Hepatocyte (in vitro differentiated cells): ENCODE results near the gene UBTD2. TPM values are rescaled to one million over a fixed set of nuclear protein-coding genes. Genes with fewer than 3 reads are reported as not detected.

Source experiments
- DNase-seq: peaks from one replicate; pipeline ENCODE4 v3.0.0-alpha.2; 2016; ENCODE audit warnings: low spot score
- H2AFZ ChIP-seq: fragments of 200-600 bp; sonication (generic); 2 replicates; pipeline ENCODE4 v1.6.0; 2016; ENCODE audit warnings: antibody characterized with exemption, mild to moderate bottlenecking
- H3K27ac ChIP-seq: fragments of 200-600 bp; sonication (generic); 2 replicates; pipeline ENCODE4 v1.5.1; 2016; ENCODE audit warnings: mild to moderate bottlenecking
- H3K27me3 ChIP-seq: fragments of 200-600 bp; sonication (generic); 2 replicates; pipeline ENCODE4 v1.6.1; 2016
- H3K36me3 ChIP-seq: fragments of 200-600 bp; sonication (generic); replicated peaks from 2 replicates; pipeline ENCODE4 v1.5.1; 2016; ENCODE audit warnings: low read depth; ENCODE audit not compliant: insufficient read depth
- H3K4me1 ChIP-seq: fragments of 200-600 bp; sonication (generic); 2 replicates; pipeline ENCODE4 v1.5.1; 2016; ENCODE audit warnings: mild to moderate bottlenecking, moderate library complexity; ENCODE audit not compliant: insufficient read depth
- H3K4me2 ChIP-seq: fragments of 200-600 bp; sonication (generic); 2 replicates; pipeline ENCODE4 v1.6.0; 2016
- H3K4me3 ChIP-seq: fragments of 200-600 bp; sonication (generic); 2 replicates; pipeline ENCODE4 v1.5.1; 2016; ENCODE audit warnings: mild to moderate bottlenecking
- H3K79me2 ChIP-seq: fragments of 200-600 bp; sonication (generic); 2 replicates; pipeline ENCODE4 v1.6.0; 2017; ENCODE audit warnings: mild to moderate bottlenecking
- H3K9me2 ChIP-seq: fragments of 200-600 bp; sonication (generic); replicated peaks from 2 replicates; pipeline ENCODE4 v1.6.0; 2017; ENCODE audit warnings: mild to moderate bottlenecking; ENCODE audit not compliant: insufficient read depth
- H3K9me3 ChIP-seq: fragments of 200-600 bp; sonication (generic); 2 replicates; pipeline ENCODE4 v1.5.1; 2016; ENCODE audit warnings: low read depth, mild to moderate bottlenecking
- H4K20me1 ChIP-seq: fragments of 200-600 bp; sonication (generic); 2 replicates; pipeline ENCODE4 v1.6.0; 2016; ENCODE audit warnings: mild to moderate bottlenecking; ENCODE audit not compliant: insufficient read depth, poor library complexity, severe bottlenecking
- CTCF ChIP-seq: fragments of 200-600 bp; sonication (generic); IDR thresholded peaks from 2 replicates; pipeline ENCODE4 v1.5.1; 2016; ENCODE audit warnings: antibody characterized with exemption, mild to moderate bottlenecking; ENCODE audit not compliant: poor library complexity
- EZH2 ChIP-seq: fragments of 200-600 bp; sonication (generic); IDR thresholded peaks from 2 replicates; pipeline ENCODE4 v1.6.1; 2016; ENCODE audit warnings: antibody characterized with exemption, mild to moderate bottlenecking, borderline replicate concordance
- EZH2phosphoT487 ChIP-seq: fragments of 200-600 bp; sonication (generic); IDR thresholded peaks from one replicate; pipeline ENCODE4 v1.6.1; 2018; ENCODE audit warnings: antibody characterized with exemption, mild to moderate bottlenecking, low read depth, moderate library complexity; ENCODE audit not compliant: unreplicated experiment, severe bottlenecking
- WGBS: methylation state at CpG from one replicate; pipeline ENCODE4 v1.1.6; 2016; ENCODE audit warnings: low lambda C conversion rate; ENCODE audit errors: missing lambda C conversion rate; 5-methylcytosine and 5-hydroxymethylcytosine counted together
- polyA plus RNA-seq: library from polyadenylated mRNA; unstranded; fragments of >200 nt; fragmentation: Nextera tagmentation; extraction: Ambion mirVana; gene quantifications from 2 replicates; pipeline ENCODE4 v1.2.1, GENCODE V29; 2016
- total RNA-seq: library from RNA; depleted of rRNA; stranded (reverse); fragments of >200 nt; gene quantifications from 2 replicates; pipeline ENCODE4 v1.2.3, GENCODE V29; 2014

Gene UBTD2
- total and polyA plus RNA-seq, 2 experiments from 2014 or later, result 27.4 to 51.7 TPM

DNA sequence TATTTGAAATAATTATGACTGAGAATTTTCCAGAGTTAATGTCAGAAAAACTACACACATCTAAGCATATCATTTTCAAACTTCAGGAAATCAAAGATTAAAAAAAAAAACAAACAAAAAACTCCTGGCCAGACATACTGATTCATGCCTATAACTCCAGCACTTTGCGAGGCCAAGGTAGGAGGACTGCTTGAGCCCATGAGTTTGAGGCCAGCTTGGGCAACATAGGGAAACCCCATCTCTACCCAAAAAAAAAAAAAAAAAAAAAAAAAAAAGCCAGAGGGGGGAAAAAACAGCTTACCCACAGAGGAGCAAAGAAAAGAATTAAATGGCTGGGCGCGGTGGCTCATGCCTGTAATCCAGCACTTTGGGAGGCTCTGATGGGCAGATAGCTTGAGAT lies 67.2 kb downstream of the UBTD2 start:
- 95% methylated on average over 3 of the region's 3 CpGs for WGBS

DNA sequence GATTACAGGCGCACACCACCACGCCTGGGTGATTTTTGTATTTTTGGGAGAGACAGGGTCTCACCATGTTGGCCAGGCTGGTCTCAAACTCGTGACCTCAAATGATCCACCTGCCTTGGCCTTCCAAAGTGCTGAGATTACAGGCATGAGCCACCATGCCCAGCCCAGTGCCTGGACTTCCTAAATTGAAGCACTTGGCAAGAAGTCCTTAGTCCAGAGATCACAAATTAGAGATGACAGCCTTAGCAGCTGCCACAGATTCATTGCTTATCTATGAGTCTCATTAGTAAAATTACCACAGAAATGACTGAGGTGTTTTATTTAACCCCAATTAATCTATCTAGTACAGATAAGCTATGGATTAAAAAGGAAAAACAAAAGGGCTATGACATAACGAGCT lies 70.4 kb downstream of the UBTD2 start:
- no peaks in the 10 kb centered on the region for H3K27me3 ChIP-seq
- WGBS, result 96% methylated on average over 4 of the region's 4 CpGs
- H3K4me1 ChIP-seq, result no peaks in the 10 kb centered on the region
- no peak overlapping the region for H2AFZ ChIP-seq
- peaks cover 3% of the 10 kb centered on the region for H4K20me1 ChIP-seq
- no peaks in the 10 kb centered on the region for H3K9me2 ChIP-seq
- no peak overlapping the region for H3K4me2 ChIP-seq
- H3K36me3 ChIP-seq, result no peaks in the 10 kb centered on the region
- peaks cover 46% of the 10 kb centered on the region for H3K79me2 ChIP-seq
- no peak overlapping the region for H3K4me3 ChIP-seq
- no peak for DNase-seq
- H3K9me3 ChIP-seq, result no peaks in the 10 kb centered on the region
- no peak for TF ChIP-seq CTCF
- no peak for TF ChIP-seq EZH2phosphoT487
- TF ChIP-seq EZH2, result no peak
- no peak overlapping the region for H3K27ac ChIP-seq

More for the DNA sequence above, 67.2 kb downstream of the UBTD2 start:
- Histone ChIP-seq H3K36me3 (no peaks in the 10 kb centered on the region), H3K9me2 (no peaks in the 10 kb centered on the region), H3K9me3 (no peaks in the 10 kb centered on the region), H3K79me2 (peaks cover 73% of the 10 kb centered on the region), H3K27ac (no peak overlapping the region), H4K20me1 (peaks cover 3% of the 10 kb centered on the region), H3K4me2 (no peak overlapping the region), H2AFZ (no peak overlapping the region), H3K4me1 (no peaks in the 10 kb centered on the region), H3K4me3 (no peak overlapping the region), H3K27me3 (no peaks in the 10 kb centered on the region)
- no peak for DNase-seq
- no peak for TF ChIP-seq EZH2
- no peak for TF ChIP-seq CTCF
- TF ChIP-seq EZH2phosphoT487, result no peak

- Histone ChIP-seq H3K27me3 (no peaks in the 10 kb centered on the region), H3K27ac (no peak overlapping the region), H3K9me3 (no peaks in the 10 kb centered on the region), H3K4me2 (no peak overlapping the region), H3K4me1 (no peaks in the 10 kb centered on the region), H3K4me3 (no peak overlapping the region), H4K20me1 (peaks cover 3% of the 10 kb centered on the region), H2AFZ (no peak overlapping the region), H3K36me3 (no peaks in the 10 kb centered on the region), H3K9me2 (no peaks in the 10 kb centered on the region), H3K79me2 (peaks cover 32% of the 10 kb centered on the region)
- TF ChIP-seq EZH2 (no peak), EZH2phosphoT487 (no peak), CTCF (no peak)
- DNase-seq, result no peak
- 97% methylated on average over 8 of the region's 8 CpGs for WGBS
These were observed 71.9 kb downstream of the UBTD2 start for GRCh38 chr5:172211676-172212075.

GRCh38 chr5:172209714-172210113 lies 73.8 kb downstream of the UBTD2 start:
- no peak for TF ChIP-seq CTCF
- TF ChIP-seq EZH2phosphoT487, result no peak
- no peak for TF ChIP-seq EZH2
- WGBS, result 98% methylated on average over 2 of the region's 2 CpGs

More at GRCh38 chr5:172209714-172210113, 73.8 kb downstream of the UBTD2 start:
- Histone ChIP-seq H3K9me2 (no peaks in the 10 kb centered on the region), H3K27ac (no peak overlapping the region), H3K4me2 (no peak overlapping the region), H2AFZ (no peak overlapping the region), H3K9me3 (no peaks in the 10 kb centered on the region), H4K20me1 (no peaks in the 10 kb centered on the region), H3K4me1 (no peaks in the 10 kb centered on the region), H3K4me3 (no peak overlapping the region), H3K79me2 (peaks cover 14% of the 10 kb centered on the region), H3K36me3 (no peaks in the 10 kb centered on the region), H3K27me3 (no peaks in the 10 kb centered on the region)
- DNase-seq, result no peak
